RWPE2 (cell line): ENCODE data around the gene SAE1.

Experiments
- ATAC-seq: fragments of 200-7000 bp; cut with Tn5 transposase; 3 replicates; pipeline ENCODE4 v1.9.1; 2021; ENCODE audit warnings: low read depth
- DNase-seq: peaks from one replicate; pipeline ENCODE4 v3.0.0-alpha.2; 2020; ENCODE audit warnings: low spot score
- H3K27ac ChIP-seq: fragments of 450-650 bp; 2 replicates; pipeline ENCODE4 v1.5.1; 2017; ENCODE audit warnings: mild to moderate bottlenecking; ENCODE audit not compliant: poor library complexity, severe bottlenecking
- H3K27me3 ChIP-seq: fragments of 250-450 bp; sonication (Bioruptor Pico); 2 replicates; pipeline ENCODE4 v1.5.1; 2021; ENCODE audit warnings: mild to moderate bottlenecking, moderate library complexity; ENCODE audit not compliant: insufficient read depth, poor library complexity, severe bottlenecking
- H3K36me3 ChIP-seq: fragments of 250-450 bp; sonication (Bioruptor Pico); 2 replicates; pipeline ENCODE4 v1.5.1; 2020; ENCODE audit warnings: low read depth, mild to moderate bottlenecking, moderate library complexity
- H3K4me1 ChIP-seq: fragments of 250-450 bp; sonication (Bioruptor Pico); 2 replicates; pipeline ENCODE4 v1.5.1; 2021; ENCODE audit warnings: mild to moderate bottlenecking, moderate library complexity; ENCODE audit not compliant: insufficient read depth, poor library complexity, severe bottlenecking
- H3K4me3 ChIP-seq: fragments of 250-450 bp; sonication (Bioruptor Pico); 2 replicates; pipeline ENCODE4 v1.5.1; 2021; ENCODE audit warnings: mild to moderate bottlenecking, moderate library complexity; ENCODE audit not compliant: severe bottlenecking
- H3K9me3 ChIP-seq: fragments of 250-450 bp; sonication (Bioruptor Pico); 2 replicates; pipeline ENCODE4 v1.5.1; 2021; ENCODE audit warnings: mild to moderate bottlenecking, moderate library complexity; ENCODE audit not compliant: severe bottlenecking
- TF ChIP-seq, protein P1 (sequence below): fragments of 450-650 bp; IDR thresholded peaks from one replicate; pipeline ENCODE4 v1.5.1; 2017; ENCODE audit warnings: mild to moderate bottlenecking, moderate library complexity; ENCODE audit not compliant: poor library complexity, severe bottlenecking

The SAE1 gene

GRCh38 chr19:47129579-47129978 is 1.1 kb upstream of the SAE1 start:
- no peaks in the 10 kb centered on the region for H3K27me3 ChIP-seq
- peaks cover 17% of the 10 kb centered on the region for H3K4me1 ChIP-seq
- H3K9me3 ChIP-seq, result no peaks in the 10 kb centered on the region
- TF ChIP-seq, protein P1, sequence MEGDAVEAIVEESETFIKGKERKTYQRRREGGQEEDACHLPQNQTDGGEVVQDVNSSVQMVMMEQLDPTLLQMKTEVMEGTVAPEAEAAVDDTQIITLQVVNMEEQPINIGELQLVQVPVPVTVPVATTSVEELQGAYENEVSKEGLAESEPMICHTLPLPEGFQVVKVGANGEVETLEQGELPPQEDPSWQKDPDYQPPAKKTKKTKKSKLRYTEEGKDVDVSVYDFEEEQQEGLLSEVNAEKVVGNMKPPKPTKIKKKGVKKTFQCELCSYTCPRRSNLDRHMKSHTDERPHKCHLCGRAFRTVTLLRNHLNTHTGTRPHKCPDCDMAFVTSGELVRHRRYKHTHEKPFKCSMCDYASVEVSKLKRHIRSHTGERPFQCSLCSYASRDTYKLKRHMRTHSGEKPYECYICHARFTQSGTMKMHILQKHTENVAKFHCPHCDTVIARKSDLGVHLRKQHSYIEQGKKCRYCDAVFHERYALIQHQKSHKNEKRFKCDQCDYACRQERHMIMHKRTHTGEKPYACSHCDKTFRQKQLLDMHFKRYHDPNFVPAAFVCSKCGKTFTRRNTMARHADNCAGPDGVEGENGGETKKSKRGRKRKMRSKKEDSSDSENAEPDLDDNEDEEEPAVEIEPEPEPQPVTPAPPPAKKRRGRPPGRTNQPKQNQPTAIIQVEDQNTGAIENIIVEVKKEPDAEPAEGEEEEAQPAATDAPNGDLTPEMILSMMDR, result no peak
- no peak overlapping the region for H3K4me3 ChIP-seq
- DNase-seq (no peak), ATAC-seq (no peak)
- peaks cover 25% of the 10 kb centered on the region for H3K36me3 ChIP-seq
- H3K27ac ChIP-seq, result no peak overlapping the region

DNA sequence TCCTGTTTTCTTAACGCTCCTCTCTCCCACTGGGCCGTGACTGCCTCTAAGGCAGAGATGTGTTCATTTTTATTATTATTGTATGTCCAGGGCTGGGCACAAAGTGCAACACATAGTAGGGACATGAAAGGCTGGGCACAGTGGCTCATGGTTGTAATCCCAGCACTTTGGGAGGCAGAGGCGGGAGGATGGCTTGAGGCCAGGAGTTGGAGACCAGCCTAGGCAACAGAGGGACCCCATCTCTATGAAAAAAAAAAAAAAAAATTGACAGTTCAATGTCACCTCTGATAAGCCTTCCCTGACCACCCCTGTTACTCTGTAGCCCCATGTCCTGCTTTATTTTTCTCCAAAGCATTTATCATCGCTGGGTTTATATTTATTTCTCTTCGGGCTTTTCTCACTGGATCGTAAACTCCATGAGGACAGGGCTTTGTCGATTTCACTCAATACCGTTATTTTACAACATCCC is 481 bp upstream of the SAE1 start:
- H3K4me3 ChIP-seq, result peak overlapping the region; percentile 74
- peaks cover 29% of the 10 kb centered on the region for H3K36me3 ChIP-seq
- H3K4me1 ChIP-seq, result peaks cover 15% of the 10 kb centered on the region
- TF ChIP-seq, protein P1, result no peak
- DNase-seq (no peak), ATAC-seq (no peak)
- peak overlapping the region; percentile 71 for H3K27ac ChIP-seq
- H3K27me3 ChIP-seq, result no peaks in the 10 kb centered on the region
- H3K9me3 ChIP-seq, result no peaks in the 10 kb centered on the region

GRCh38 chr19:47132194-47132852 is 1.7 kb downstream of the SAE1 start:
- H3K36me3 ChIP-seq, result peaks cover 33% of the 10 kb centered on the region

DNA sequence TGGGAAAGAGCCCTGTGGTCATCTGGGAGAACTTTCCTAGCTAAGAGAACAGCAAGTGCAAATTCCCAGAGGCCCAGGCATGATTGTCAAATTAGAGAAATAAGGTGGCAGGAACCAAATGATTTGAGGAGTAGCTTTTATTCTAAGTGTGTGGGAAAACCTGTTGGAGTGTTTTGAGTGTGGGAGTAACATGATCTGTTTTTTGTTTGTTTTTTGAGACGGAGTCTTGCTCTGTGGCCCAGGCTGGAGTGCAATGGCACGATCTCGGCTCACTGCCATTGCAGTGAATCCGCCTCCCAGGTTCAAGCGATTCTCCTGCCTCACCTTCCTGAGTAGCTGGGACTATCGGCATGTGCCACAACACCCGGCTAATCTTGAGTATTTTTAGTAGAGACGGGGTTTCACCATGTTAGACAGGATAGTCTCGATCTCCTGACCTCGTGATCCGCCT is 2.4 kb downstream of the SAE1 start:
- no peak for ATAC-seq
- peak overlapping the region; percentile 71 for H3K27ac ChIP-seq
- peaks cover 36% of the 10 kb centered on the region for H3K36me3 ChIP-seq
- H3K9me3 ChIP-seq, result no peaks in the 10 kb centered on the region
- no peak overlapping the region for H3K4me3 ChIP-seq
- DNase-seq, result no peak
- H3K4me1 ChIP-seq, result peaks cover 10% of the 10 kb centered on the region
- no peaks in the 10 kb centered on the region for H3K27me3 ChIP-seq
- TF ChIP-seq, protein P1, result no peak

More at GRCh38 chr19:47132194-47132852, 1.7 kb downstream of the SAE1 start:
- peak overlapping the region; percentile 74 for H3K4me3 ChIP-seq
- H3K27me3 ChIP-seq, result no peaks in the 10 kb centered on the region
- TF ChIP-seq, protein P1, result no peak
- peaks cover 10% of the 10 kb centered on the region for H3K4me1 ChIP-seq
- ATAC-seq (no peak), DNase-seq (no peak)
- no peaks in the 10 kb centered on the region for H3K9me3 ChIP-seq
- H3K27ac ChIP-seq, result peak overlapping the region; percentile 71

- peaks cover 10% of the 10 kb centered on the region for H3K4me1 ChIP-seq
- H3K36me3 ChIP-seq, result peaks cover 48% of the 10 kb centered on the region
- H3K4me3 ChIP-seq, result no peak overlapping the region
Measured at GRCh38 chr19:47134545-47134944, 3.9 kb downstream of the SAE1 start.

More at GRCh38 chr19:47134545-47134944, 3.9 kb downstream of the SAE1 start:
- H3K27ac ChIP-seq, result no peak overlapping the region
- no peaks in the 10 kb centered on the region for H3K27me3 ChIP-seq
- ATAC-seq (no peak), DNase-seq (no peak)
- TF ChIP-seq, protein P1, result no peak
- no peaks in the 10 kb centered on the region for H3K9me3 ChIP-seq
